Ascending aorta (tissue), 2 donors: Measurements from ENCODE around the gene NRAP. TPM values are rescaled to one million over a fixed set of nuclear protein-coding genes. Genes with fewer than 3 reads are reported as not detected.

ENCODE experiments used
- DNase-seq, 2 donors: peaks; one replicate each; pipeline ENCODE4 v3.0.0-alpha.2; 2019; ENCODE audit warnings: low spot score in 2 of 2
- H3K27ac ChIP-seq, 2 donors: fragments of 200-600 bp; sonication (generic); one replicate each; pipeline ENCODE4 v1.5.1; 2016 to 2017; ENCODE audit warnings: mild to moderate bottlenecking in 1 of 2
- H3K27me3 ChIP-seq: fragments of 200-600 bp; sonication (generic); one replicate; pipeline ENCODE4 v1.5.1; 2017
- H3K36me3 ChIP-seq, 2 donors: fragments of 200-600 bp; sonication (generic); one replicate each; pipeline ENCODE4 v1.5.1; 2016
- H3K4me1 ChIP-seq, 2 donors: fragments of 200-600 bp; sonication (generic); one replicate each; pipeline ENCODE4 v1.5.1; 2016 to 2017; ENCODE audit warnings: mild to moderate bottlenecking in 1 of 2
- H3K4me3 ChIP-seq, 2 donors: fragments of 200-600 bp; sonication (generic); one replicate each; pipeline ENCODE4 v1.5.1; 2016 to 2017; ENCODE audit warnings: mild to moderate bottlenecking in 1 of 2
- H3K9me3 ChIP-seq, 2 donors: fragments of 200-600 bp; sonication (generic); one replicate each; pipeline ENCODE4 v1.5.1; 2016
- CTCF ChIP-seq, 3 experiments: fragments of 200-600 bp in 2 of 3; fragments of 450-650 bp in 1 of 3; sonication (generic) in 2 of 3; IDR thresholded peaks; one replicate each; pipeline ENCODE4 v1.5.1; 2016 to 2019; ENCODE audit warnings: antibody characterized with exemption in 3 of 3, mild to moderate bottlenecking in 1 of 3, moderate library complexity in 1 of 3
- intact Hi-C: fragments of 100-400 bp; cut with DNase I; formaldehyde crosslinking; loops from one replicate; pipeline ENCODE4 v1.15.1; 2023
- total RNA-seq: library from RNA; depleted of rRNA; stranded (reverse); fragments of >200 nt; gene quantifications from one replicate; pipeline ENCODE4 v1.1.0, GENCODE V29; 2016

Gene NRAP
- total RNA-seq, 1 donor from 2014 or later = not detected

DNA sequence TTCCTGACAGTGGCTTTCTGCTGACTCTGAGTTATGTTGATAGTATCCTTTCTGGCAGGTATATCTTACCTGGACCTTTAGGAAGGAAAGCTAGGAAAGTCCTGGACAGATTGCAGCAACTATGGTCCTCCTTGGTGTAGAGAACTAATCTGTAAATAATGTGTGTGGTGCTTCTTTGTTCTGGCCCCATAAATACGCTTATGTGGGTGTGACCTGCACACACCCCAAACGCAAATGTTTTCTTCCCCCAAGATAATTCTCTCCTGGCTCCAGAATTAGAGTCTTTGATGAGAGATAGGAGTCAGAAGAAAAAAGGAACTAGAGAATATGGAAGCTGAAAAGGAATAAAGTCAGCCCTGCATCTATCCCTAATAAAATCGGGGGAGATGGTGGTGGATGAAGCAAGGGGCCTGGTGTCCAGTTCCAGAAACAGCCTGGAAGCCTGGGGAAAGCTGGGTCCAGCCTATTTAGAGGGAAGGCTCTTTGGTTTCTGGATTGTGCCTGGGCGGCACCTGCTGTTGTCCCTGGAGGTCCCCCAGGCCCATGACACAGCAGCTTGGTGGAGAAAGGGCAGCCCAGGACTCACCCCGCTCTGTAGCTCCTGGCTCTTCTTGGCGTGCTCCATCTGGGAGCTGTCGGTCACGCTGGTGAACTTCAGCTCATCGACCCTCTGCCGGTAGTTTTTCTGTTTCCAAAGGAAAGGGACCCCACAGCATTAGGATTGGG, 38.2 kb downstream of the NRAP start:
- no peak for DNase-seq
- Histone ChIP-seq H3K27ac (no peak overlapping the region), H3K4me3 (no peak overlapping the region), H3K27me3 (no peaks in the 10 kb centered on the region), H3K36me3 (no peaks in the 10 kb centered on the region), H3K4me1 (no peaks in the 10 kb centered on the region), H3K9me3 (no peaks in the 10 kb centered on the region)
- intact Hi-C loops = no loop called here
- TF ChIP-seq CTCF (IDR thresholded peaks at IDR 0.05) = no peak

GRCh38 chr10:113622831-113623230, 41.0 kb downstream of the NRAP start:
- H3K9me3 ChIP-seq = no peaks in the 10 kb centered on the region
- no peak overlapping the region for H3K4me3 ChIP-seq
- H3K36me3 ChIP-seq = no peaks in the 10 kb centered on the region
- no peaks in the 10 kb centered on the region for H3K4me1 ChIP-seq
- no peak for DNase-seq
- no peaks in the 10 kb centered on the region for H3K27me3 ChIP-seq
- intact Hi-C loops = no loop called here
- H3K27ac ChIP-seq = no peak overlapping the region
- TF ChIP-seq CTCF (IDR thresholded peaks at IDR 0.05) = no peak

GRCh38 chr10:113621799-113622198, 42.0 kb downstream of the NRAP start:
- Histone ChIP-seq H3K4me1 (no peaks in the 10 kb centered on the region), H3K9me3 (no peaks in the 10 kb centered on the region), H3K4me3 (no peak overlapping the region), H3K27ac (no peak overlapping the region), H3K27me3 (no peaks in the 10 kb centered on the region), H3K36me3 (no peaks in the 10 kb centered on the region)
- intact Hi-C loops = no loop called here
- TF ChIP-seq CTCF (IDR thresholded peaks at IDR 0.05) = no peak
- no peak for DNase-seq

GRCh38 chr10:113620936-113621335, 42.9 kb downstream of the NRAP start:
- intact Hi-C loops = no loop called here
- no peak for DNase-seq
- H3K4me3 ChIP-seq = no peak overlapping the region
- no peak for TF ChIP-seq CTCF (IDR thresholded peaks at IDR 0.05)
- H3K4me1 ChIP-seq = no peaks in the 10 kb centered on the region
- no peaks in the 10 kb centered on the region for H3K27me3 ChIP-seq
- H3K36me3 ChIP-seq = no peaks in the 10 kb centered on the region
- H3K9me3 ChIP-seq = no peaks in the 10 kb centered on the region
- H3K27ac ChIP-seq = no peak overlapping the region

GRCh38 chr10:113620511-113620910, 43.3 kb downstream of the NRAP start:
- no peak for DNase-seq
- no peaks in the 10 kb centered on the region for H3K4me1 ChIP-seq
- no peaks in the 10 kb centered on the region for H3K9me3 ChIP-seq
- no peaks in the 10 kb centered on the region for H3K36me3 ChIP-seq
- TF ChIP-seq CTCF (IDR thresholded peaks at IDR 0.05) = no peak
- H3K27ac ChIP-seq = no peak overlapping the region
- H3K4me3 ChIP-seq = no peak overlapping the region
- intact Hi-C loops = no loop called here
- H3K27me3 ChIP-seq = no peaks in the 10 kb centered on the region

- TF ChIP-seq CTCF (IDR thresholded peaks at IDR 0.05) = no peak
- intact Hi-C loops = no loop called here
- H3K27me3 ChIP-seq = no peaks in the 10 kb centered on the region
- H3K4me3 ChIP-seq = no peak overlapping the region
- H3K4me1 ChIP-seq = no peaks in the 10 kb centered on the region
- no peaks in the 10 kb centered on the region for H3K9me3 ChIP-seq
- H3K36me3 ChIP-seq = no peaks in the 10 kb centered on the region
- no peak for DNase-seq
- H3K27ac ChIP-seq = no peak overlapping the region
Observed at GRCh38 chr10:113619401-113619800, 44.4 kb downstream of the NRAP start.
